ENCODE results near the gene RIMKLB.

The RIMKLB gene

DNA sequence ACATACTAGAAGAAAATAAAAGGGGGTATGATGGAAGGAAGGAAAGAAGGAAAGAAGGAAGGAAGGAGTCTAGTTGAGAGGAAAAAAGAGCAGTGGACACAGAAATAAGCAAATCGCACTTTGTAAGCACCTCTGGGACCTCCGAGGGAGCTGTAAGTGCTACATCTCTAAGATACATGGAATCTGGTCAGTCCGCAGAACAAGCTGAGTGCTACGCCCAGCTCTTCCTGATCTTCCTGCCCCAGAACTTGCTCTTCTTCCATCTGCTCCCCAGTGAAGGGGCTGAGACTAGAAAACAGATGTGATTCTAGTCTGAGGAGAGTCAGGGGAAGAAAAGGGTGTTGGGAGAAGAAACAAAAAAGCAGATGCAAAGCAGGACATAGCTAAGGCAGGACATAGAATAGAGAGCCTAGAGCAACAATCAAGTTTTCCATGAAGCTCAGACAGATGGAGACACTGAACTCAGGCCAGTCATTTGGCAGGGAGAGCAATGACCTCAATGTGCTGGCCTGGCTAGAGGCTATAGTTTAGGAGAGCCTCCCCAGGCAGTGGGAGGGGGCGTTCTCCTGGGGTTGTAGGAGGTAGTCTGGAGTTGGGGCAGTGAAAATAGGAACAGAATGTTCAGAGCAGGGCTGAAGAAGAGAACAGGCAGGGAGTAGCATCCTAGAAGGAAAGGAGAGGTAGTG is 33.4 kb upstream of the RIMKLB start:
- TF ChIP-seq, protein P1, sequence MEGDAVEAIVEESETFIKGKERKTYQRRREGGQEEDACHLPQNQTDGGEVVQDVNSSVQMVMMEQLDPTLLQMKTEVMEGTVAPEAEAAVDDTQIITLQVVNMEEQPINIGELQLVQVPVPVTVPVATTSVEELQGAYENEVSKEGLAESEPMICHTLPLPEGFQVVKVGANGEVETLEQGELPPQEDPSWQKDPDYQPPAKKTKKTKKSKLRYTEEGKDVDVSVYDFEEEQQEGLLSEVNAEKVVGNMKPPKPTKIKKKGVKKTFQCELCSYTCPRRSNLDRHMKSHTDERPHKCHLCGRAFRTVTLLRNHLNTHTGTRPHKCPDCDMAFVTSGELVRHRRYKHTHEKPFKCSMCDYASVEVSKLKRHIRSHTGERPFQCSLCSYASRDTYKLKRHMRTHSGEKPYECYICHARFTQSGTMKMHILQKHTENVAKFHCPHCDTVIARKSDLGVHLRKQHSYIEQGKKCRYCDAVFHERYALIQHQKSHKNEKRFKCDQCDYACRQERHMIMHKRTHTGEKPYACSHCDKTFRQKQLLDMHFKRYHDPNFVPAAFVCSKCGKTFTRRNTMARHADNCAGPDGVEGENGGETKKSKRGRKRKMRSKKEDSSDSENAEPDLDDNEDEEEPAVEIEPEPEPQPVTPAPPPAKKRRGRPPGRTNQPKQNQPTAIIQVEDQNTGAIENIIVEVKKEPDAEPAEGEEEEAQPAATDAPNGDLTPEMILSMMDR (IDR thresholded peaks at IDR 0.05; ENCODE audit: low read depth, low read length, missing control alignments): no peak
- no peak for DNase-seq (ENCODE audit: low read depth)
- H3K4me3 ChIP-seq (ENCODE audit: low read depth, low read length): no peak overlapping the region

DNA sequence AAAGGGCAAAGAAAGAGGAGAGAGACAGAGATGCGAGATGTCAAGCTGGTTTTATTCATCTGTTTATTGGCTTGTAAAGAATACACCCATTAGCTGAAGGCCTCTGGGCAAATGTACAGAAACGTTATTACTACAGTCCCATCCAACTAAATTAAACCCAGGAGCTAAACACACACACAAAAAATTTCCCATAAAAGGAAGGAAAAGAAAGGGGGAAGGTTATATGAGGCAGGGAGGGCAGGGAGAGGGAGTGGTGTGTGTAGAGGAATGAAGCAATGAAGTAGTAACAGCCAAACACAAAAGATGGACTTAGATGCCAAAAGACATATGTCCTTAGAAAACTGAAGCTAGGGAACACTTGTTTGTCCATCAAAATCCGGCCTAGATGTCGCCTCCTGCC is 32.0 kb upstream of the RIMKLB start:
- TF ChIP-seq, protein P1 (IDR thresholded peaks at IDR 0.05; ENCODE audit: low read depth, low read length, missing control alignments): no peak
- DNase-seq (ENCODE audit: low read depth): no peak
- H3K4me3 ChIP-seq (ENCODE audit: low read depth, low read length): no peak overlapping the region

DNA sequence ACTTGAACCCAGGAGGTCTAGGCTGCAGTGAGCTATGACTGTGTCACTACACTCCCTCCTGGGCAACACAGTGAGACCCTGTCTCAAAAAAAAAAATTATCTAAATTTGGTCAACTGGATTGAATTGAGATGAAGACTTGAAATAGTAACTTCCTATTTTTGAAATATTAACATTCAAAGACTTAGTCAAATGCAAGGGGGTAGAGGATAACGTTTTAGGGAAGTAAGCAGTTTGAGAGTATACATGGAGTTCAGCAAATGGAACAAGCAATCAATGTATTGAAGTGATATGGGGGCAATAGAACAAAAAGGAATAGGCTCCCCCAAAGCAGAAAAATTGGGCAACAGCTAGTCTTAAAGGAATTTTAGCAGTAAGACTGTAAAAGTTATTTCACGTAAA is 30.5 kb upstream of the RIMKLB start:
- no peak for DNase-seq (ENCODE audit: low read depth)
- TF ChIP-seq, protein P1 (IDR thresholded peaks at IDR 0.05; ENCODE audit: low read depth, low read length, missing control alignments): no peak
- no peak overlapping the region for H3K4me3 ChIP-seq (ENCODE audit: low read depth, low read length)

DNA sequence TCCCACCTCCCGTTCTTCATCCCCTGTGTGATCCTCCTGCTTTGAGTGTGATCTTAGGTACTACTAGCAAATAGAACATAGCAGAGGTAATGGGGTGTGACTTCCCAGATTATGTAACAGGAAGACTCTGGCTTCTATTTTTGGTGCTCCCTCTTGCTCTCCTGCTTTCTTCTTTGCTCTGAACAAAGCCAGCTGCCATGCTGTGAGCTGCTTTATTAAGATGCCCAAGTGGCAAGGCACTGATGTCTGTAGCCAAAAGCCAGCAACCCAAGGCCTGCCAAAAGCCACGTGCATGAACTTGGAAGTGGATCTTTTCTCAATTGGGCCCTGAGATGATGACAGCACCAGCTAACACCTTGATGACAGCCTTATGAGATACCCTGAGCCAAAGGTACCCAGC is 29.4 kb upstream of the RIMKLB start:
- TF ChIP-seq, protein P1 (IDR thresholded peaks at IDR 0.05; ENCODE audit: low read depth, low read length, missing control alignments): no peak
- no peak overlapping the region for H3K4me3 ChIP-seq (ENCODE audit: low read depth, low read length)
- DNase-seq (ENCODE audit: low read depth): no peak

DNA sequence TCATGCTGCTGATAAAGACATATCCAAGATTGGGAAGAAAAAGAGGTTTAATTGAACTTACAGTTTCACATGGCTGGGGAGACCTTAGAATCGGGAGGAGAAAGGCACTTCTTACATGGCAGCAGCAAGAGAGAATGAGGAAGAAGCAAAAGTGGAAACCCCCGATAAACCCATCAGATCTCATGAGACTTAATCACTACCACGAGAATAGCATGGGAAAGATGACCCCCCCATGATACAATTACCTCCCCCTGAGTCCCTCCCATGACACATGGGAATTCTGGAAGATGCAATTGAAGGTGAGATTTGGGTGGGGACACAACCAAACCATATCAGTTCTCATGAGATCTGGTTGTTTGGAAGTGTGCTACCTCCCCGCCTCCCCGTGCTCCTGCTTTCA is 25.4 kb upstream of the RIMKLB start:
- no peak for DNase-seq (ENCODE audit: low read depth)
- TF ChIP-seq, protein P1 (IDR thresholded peaks at IDR 0.05; ENCODE audit: low read depth, low read length, missing control alignments): no peak
- H3K4me3 ChIP-seq (ENCODE audit: low read depth, low read length): no peak overlapping the region

DNA sequence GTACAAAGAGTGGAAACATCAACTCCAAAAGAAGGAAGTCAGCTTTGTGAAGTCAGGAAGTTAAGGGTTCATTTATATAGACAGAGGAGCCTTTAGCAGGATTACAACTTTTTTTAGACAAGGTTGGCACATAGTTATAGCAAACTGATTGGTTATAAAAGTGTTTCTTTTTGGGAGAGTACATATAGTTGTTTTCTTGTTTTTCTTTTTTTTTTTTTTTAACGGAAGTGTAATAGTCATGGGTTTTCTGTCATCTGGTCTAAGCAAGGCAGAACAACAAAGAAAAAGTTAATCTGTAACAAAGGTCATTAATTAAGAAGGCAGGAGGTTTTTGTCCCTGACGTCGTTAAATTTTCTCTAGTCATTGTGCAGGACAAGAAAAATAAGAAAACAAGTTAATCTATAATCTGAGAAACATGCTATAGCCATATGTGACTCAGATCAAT is 22.2 kb upstream of the RIMKLB start:
- no peak for DNase-seq (ENCODE audit: low read depth)
- no peak overlapping the region for H3K4me3 ChIP-seq (ENCODE audit: low read depth, low read length)
- TF ChIP-seq, protein P1 (IDR thresholded peaks at IDR 0.05; ENCODE audit: low read depth, low read length, missing control alignments): no peak

DNA sequence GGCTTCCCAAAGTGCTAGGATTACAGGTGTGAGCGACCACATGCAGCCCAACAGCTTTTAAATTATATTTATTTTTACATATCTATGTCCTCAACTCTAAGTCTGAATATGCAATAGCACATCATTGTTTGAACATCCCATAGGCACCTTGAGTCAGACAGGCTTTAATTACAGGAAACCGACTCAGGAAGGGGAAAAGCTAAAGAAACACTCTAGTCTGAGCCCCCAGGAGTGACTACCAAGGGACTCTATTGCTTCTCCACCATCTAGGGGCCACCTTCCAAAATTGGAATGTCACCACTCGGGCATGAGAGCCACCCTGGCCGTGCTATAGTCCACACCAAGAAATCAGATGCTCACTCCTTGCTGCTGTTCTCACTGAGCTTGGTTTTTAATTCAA is 21.1 kb upstream of the RIMKLB start:
- no peak overlapping the region for H3K4me3 ChIP-seq (ENCODE audit: low read depth, low read length)
- DNase-seq (ENCODE audit: low read depth): no peak
- TF ChIP-seq, protein P1 (IDR thresholded peaks at IDR 0.05; ENCODE audit: low read depth, low read length, missing control alignments): no peak

All from GM12864 (cell line).